Measurements from ENCODE around the gene TSPAN2.

- TF ChIP-seq CTCF (conservative IDR thresholded peaks at IDR 0.05; ENCODE audit: low read depth, low read length) (no peak), POLR2A (IDR thresholded peaks at IDR 0.05; ENCODE audit: low read depth, low read length) (no peak), CEBPB (IDR thresholded peaks at IDR 0.05; ENCODE audit: low read depth, low read length) (no peak)
Observed at GRCh38 chr1:115121793-115122192, 32.5 kb upstream of the TSPAN2 start.

Data from IMR-90 (cell line).